GM19238 (cell line): ENCODE data around the gene EFL1.
"Not testable (repeated sequence)": the region's sequence is repeated elsewhere in the genome, so short reads cannot be mapped to it uniquely, and the experiment has no call there.

Experiments
- DNase-seq: peaks from one replicate; pipeline ENCODE4 v3.0.0; 2011; ENCODE audit warnings: low spot score; ENCODE audit not compliant: insufficient read length

The EFL1 gene

DNA sequence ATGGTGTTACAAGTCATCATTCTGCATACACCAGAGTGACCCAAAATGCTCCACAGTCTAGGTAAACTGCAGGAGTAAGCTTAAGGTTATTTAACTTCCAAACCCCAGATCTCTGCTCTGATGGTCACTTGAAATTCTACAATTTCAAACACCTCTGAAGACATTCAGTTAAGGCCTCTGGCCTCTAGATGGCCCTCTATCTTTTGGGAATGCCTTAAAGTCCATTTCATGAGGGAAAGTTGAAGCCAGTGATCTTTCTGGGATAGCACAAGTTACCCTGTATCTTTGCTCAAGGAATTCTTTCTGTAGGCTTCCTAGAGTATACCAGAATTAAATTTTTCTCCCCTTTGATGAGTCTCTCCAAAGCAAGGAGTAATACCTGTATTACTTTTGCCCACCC is 18.7 kb upstream of the EFL1 start:
- not testable (repeated sequence) for DNase-seq

- DNase-seq = no peak
Measured at GRCh38 chr15:82275410-82275809, 12.9 kb upstream of the EFL1 start.

- no peak for DNase-seq
Measured at GRCh38 chr15:82272154-82272553, 9.6 kb upstream of the EFL1 start.

DNA sequence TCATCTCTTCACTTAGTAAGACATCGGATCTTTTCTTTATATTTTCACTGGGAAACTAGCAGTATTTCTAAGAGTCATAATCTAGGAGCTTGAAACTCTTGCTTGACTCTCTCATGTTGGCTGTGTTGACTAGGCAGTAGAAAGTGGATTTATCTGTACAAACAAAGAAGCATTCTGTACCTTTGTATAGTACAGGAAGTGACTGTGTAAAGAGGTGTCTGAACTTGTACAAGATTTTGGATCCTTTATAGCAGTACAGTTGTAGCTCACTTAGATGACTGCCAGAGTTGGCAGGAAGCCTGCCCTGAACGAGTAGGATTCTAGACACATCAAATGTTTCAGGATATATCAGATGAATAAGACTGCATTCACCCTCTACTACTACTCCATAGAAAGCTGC is 5.9 kb upstream of the EFL1 start:
- DNase-seq = not testable (repeated sequence)

- DNase-seq = not testable (repeated sequence)
Measured at GRCh38 chr15:82267137-82267536, 4.6 kb upstream of the EFL1 start.

DNA sequence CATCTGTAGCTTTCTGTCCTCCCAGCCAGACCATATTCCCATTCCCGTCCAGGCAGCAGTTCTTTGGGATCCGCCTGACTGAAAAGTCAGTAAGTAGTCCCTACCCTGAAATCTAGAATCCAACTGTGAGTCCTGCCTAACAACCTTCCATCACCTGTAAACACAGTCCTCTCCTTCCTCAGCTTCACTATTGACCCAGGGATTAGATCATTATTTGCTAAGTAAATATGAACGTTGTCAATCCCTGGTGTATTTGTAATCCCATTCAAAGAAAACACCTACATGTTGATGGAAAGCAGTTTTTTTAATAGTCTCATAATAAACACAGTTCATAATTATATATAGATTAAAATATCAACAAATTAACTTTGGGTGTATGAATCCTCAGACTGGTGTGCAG is 816 bp upstream of the EFL1 start:
- DNase-seq = no peak

GRCh38 chr15:82261566-82262421 is 740 bp downstream of the EFL1 start:
- DNase-seq = not testable (repeated sequence)

DNA sequence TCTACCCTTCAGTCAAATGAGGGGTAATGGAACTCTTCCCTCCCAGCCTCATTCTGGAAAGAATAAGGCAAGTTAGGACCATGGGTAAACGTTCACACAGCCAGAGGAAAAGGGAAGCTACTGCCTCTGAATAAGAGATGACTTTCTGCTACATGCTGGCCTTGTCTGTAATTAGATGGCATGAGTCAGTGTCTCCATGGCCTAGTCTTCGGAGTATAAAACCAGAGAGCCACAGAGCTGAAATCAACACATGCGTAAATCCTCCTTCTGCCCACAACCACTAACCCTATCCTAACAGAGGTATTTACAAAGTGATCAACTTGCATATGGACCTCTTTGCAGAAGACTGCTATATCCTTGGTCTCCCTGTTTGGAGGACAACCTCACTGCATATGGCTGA is 14.3 kb downstream of the EFL1 start:
- not testable (repeated sequence) for DNase-seq

DNA sequence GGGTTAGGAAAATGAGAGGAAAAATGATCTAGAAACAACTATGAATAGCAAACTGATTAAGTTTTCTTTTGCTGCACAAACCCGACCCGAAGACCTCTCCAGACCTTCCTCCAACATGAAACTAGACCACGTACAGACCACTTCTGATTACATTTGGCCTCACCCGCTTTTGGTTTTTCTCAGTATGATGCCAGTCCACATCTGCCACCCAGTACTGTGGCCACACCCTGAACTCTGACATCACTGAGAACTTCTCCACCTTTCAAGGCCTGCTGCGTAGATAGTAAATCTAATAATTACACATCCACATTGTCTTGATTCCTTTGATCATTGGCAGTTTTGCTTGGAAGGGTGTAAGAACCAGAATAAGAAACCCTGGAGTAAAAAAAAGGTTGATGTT is 16.6 kb downstream of the EFL1 start:
- not testable (repeated sequence) for DNase-seq

- not testable (repeated sequence) for DNase-seq
Measured at GRCh38 chr15:82243644-82244043, 18.9 kb downstream of the EFL1 start.

DNA sequence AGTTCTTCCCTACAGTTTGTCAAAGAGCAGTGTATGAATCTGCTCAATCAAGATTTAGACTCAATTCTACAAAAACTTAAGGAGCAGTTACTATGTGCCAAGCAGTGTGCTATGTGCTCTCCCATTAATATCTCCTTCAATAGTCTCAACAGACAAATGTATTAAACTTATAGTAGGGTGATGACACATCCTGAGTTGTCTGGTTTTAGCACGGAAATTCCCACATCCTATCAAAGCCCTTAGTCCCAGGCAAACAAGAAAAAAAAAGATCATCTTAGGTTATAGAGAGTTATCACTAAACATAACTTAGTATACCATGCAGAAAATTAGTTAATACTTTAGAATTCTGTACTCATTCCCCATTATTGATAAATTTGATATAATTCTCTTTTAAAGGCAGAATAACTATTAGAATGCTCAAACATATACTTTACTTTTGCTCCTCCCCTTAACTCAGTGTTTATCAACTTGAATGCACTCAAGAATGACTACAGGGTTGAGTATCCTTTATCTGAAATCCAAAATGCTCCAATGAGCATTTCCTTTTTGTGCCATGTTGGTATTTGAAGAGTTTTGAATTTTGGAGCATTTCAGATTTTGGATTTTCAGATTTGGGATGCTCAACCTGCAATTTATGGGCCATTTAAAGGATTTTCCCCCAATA is 20.6 kb downstream of the EFL1 start:
- not testable (repeated sequence) for DNase-seq

DNA sequence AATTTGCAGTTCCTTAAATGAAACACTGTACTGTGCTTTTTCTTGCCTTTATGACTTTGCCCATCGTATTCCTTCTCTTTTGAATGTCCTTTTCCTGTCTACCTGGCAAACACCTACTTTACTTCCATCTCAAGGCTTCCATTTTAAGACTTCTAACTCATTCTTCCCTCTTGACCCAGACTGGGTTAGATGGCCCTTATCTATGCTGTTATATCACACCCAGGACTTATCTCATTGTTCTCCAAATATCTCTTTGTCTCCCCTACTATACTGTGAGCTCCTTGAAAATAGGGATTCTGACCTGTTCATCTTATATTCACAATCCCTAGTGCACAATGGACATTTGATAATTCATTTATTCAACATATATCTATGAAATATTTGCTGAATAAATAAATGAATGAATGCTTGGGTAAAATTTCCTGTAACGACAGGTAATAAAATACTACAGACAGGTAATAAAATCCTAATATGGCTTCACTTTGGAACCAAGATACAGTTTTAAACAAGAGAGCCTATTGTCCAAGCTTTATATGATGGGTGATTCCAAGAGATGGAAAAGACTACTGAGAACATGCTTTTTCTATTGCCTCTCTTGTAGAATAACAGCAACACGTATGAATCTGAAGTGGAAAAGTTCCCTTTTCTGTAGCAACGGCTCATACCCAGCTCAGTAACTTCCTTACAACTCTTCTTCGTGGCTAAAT is 22.7 kb downstream of the EFL1 start:
- no peak for DNase-seq

DNA sequence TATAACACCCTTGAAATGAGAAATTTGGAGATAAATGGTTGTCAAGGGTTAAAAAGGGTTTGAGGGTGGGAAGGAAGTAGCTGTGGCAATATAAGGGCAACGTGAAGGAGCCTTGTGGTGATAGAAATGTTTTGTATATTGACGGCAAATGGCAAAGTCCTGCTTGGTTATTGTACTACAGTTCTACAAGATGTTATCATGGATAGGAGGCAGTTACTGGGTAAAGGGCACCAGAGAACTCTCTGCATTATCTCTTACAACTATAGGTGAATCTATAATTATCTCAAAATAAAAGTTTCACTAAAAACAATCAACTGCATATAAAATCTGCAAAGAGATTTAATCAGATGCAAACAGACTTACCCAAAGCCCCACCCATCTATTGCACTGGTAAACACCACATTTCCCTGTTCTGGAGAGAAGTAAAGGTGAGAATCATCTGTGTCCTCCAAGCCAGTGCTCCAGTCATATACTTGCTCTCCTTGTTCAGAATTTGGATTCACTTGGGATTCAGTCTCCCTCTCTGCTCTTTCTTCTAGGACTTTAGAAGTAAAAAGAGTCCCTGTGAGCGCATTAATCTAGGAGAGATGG is 24.5 kb downstream of the EFL1 start:
- not testable (repeated sequence) for DNase-seq

DNA sequence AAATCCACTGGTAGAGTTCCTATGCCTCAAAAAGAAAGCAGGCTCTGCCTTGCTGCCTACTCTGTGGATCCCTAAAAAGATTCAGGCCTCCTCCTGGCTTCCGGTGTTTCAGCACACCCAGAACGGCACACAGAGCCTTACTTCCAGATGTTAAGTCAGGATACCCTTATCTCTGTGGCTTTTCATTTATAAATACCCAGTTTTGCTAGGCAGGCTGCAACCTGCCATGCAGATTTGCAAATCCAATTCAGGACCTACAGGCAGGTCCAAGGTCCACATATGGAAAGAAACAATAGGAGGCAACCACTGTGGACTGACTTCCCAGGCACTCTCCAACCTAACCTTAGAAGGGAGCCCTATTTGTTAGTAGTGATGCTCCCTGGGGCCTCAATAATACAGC is 30.7 kb downstream of the EFL1 start:
- no peak for DNase-seq

DNA sequence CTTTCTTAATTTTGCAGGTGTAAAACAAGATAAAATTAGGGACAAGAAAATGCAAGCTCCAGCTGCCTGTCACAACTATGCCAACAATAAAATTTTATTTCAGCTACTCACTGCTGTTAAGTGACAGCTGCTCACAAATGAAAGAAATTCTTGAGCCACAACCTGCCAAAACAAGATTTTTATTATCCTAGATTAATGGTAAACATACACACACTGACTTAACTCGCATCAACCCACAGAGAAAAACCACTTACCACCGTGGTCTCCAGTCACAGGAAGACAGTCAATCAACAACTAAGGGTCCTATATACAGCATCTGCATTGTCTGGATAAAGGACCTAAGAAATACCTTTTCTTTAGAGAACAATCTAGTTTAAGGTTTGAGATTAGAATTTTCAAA is 31.3 kb downstream of the EFL1 start:
- no peak for DNase-seq

- DNase-seq = no peak
Measured at GRCh38 chr15:82228750-82229149, 33.8 kb downstream of the EFL1 start.

DNA sequence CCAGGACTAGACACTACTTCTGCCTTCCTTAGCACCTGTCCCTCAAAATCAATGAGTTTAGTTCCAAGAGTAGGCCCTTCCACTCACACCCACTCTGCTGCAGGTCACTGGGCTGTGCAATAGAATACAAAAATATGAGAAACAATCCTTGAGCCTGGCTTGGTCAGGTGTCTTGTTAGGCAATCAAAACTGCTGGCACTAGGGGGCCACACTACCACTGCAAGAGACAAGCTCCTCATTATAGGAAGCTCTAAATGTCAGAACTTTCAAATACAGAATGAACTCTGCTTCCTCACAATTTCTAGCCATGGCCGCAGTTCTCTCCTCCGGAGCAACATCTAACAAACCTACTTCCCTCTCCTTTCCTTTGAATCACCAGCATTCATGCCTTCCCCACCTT is 41.0 kb downstream of the EFL1 start:
- DNase-seq = not testable (repeated sequence)

GRCh38 chr15:82216092-82216491 is 46.4 kb downstream of the EFL1 start:
- DNase-seq = not testable (repeated sequence)

GRCh38 chr15:82212201-82212600 is 50.3 kb downstream of the EFL1 start:
- DNase-seq = not testable (repeated sequence)

- DNase-seq = not testable (repeated sequence)
Measured at GRCh38 chr15:82210066-82210597, 52.4 kb downstream of the EFL1 start.

- not testable (repeated sequence) for DNase-seq
Measured at GRCh38 chr15:82204575-82204974, 58.0 kb downstream of the EFL1 start.
